ENCODE measurements around the gene ENOX1.

Gene ENOX1

GRCh38 chr13:43475140-43475539, 311.6 kb downstream of the ENOX1 start:
- no peak for DNase-seq (ENCODE audit: low read depth)
- H3K4me3 ChIP-seq (ENCODE audit: control insufficient read depth, low read depth, low read length), result no peak overlapping the region
- TF ChIP-seq CTCF (IDR thresholded peaks at IDR 0.05; ENCODE audit: control insufficient read depth, insufficient read depth, low read depth, low read length, missing control alignments), result no peak

- TF ChIP-seq CTCF (IDR thresholded peaks at IDR 0.05; ENCODE audit: control insufficient read depth, insufficient read depth, low read depth, low read length, missing control alignments), result no peak
- no peak overlapping the region for H3K4me3 ChIP-seq (ENCODE audit: control insufficient read depth, low read depth, low read length)
- no peak for DNase-seq (ENCODE audit: low read depth)
Measured at GRCh38 chr13:43473437-43473836, 313.3 kb downstream of the ENOX1 start.

GRCh38 chr13:43472980-43473379, 313.8 kb downstream of the ENOX1 start:
- no peak for DNase-seq (ENCODE audit: low read depth)
- TF ChIP-seq CTCF (IDR thresholded peaks at IDR 0.05; ENCODE audit: control insufficient read depth, insufficient read depth, low read depth, low read length, missing control alignments), result no peak
- no peak overlapping the region for H3K4me3 ChIP-seq (ENCODE audit: control insufficient read depth, low read depth, low read length)

GRCh38 chr13:43472339-43472738, 314.4 kb downstream of the ENOX1 start:
- H3K4me3 ChIP-seq (ENCODE audit: control insufficient read depth, low read depth, low read length), result no peak overlapping the region
- no peak for DNase-seq (ENCODE audit: low read depth)
- no peak for TF ChIP-seq CTCF (IDR thresholded peaks at IDR 0.05; ENCODE audit: control insufficient read depth, insufficient read depth, low read depth, low read length, missing control alignments)

GRCh38 chr13:43470610-43471009, 316.2 kb downstream of the ENOX1 start:
- H3K4me3 ChIP-seq (ENCODE audit: control insufficient read depth, low read depth, low read length), result no peak overlapping the region
- no peak for DNase-seq (ENCODE audit: low read depth)
- TF ChIP-seq CTCF (IDR thresholded peaks at IDR 0.05; ENCODE audit: control insufficient read depth, insufficient read depth, low read depth, low read length, missing control alignments), result no peak

- DNase-seq (ENCODE audit: low read depth), result no peak
- no peak for TF ChIP-seq CTCF (IDR thresholded peaks at IDR 0.05; ENCODE audit: control insufficient read depth, insufficient read depth, low read depth, low read length, missing control alignments)
- H3K4me3 ChIP-seq (ENCODE audit: control insufficient read depth, low read depth, low read length), result no peak overlapping the region
Measured at GRCh38 chr13:43469791-43470190, 317.0 kb downstream of the ENOX1 start.

All from AG09309 (cell line).